ENCODE results near the gene KHSRP. TPM values are rescaled to one million over a fixed set of nuclear protein-coding genes. Genes with fewer than 3 reads are reported as not detected.
A peak's percentile ranks its signal among the peaks of the same experiment; 100 is the strongest.

KHSRP gene
- total RNA-seq, 1 experiment from 2014 or later, result 671 TPM

- ChIA-PET POLR2A (ENCODE audit: low non-redundant PET) (no interaction called here), CTCF (no interaction called here)
- peak overlapping the region; percentile 80 for H3K4me3 ChIP-seq (ENCODE audit: low read depth, low read length, poor library complexity, severe bottlenecking)
Observed at GRCh38 chr19:6457958-6458694, 33.5 kb upstream of the KHSRP start.

DNA sequence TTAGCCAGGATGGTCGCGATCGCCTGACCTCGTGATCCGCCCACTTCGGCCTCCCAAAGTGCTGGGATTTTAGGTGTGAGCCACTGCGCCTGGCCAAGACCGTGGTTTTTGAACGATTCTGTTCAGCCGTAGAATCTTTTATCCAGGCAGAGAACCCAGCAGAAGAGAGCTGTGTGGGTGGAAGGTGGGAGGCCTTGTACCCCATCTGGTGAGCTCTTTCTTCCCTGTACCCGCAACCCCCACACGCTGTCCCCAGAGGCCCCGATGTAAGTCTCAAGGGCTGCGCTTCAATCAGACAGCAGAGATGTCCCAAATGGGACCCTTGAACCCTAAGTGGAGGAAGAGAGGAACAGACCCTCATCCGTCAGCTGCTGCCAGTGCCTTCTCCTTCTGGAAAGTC, 31.3 kb upstream of the KHSRP start:
- H3K9me3 ChIP-seq (ENCODE audit: low read depth, low read length, poor library complexity, severe bottlenecking), result peaks cover 6% of the 10 kb centered on the region
- BruUV-seq (replicated peaks), result no TSS peak
- H3K36me3 ChIP-seq (ENCODE audit: insufficient read depth, low read length, poor library complexity, severe bottlenecking), result peaks cover 17% of the 10 kb centered on the region
- no peak for TF ChIP-seq EZH2 (IDR thresholded peaks at IDR 0.05; ENCODE audit: borderline replicate concordance, low read depth, low read length, poor library complexity, severe bottlenecking)
- TF ChIP-seq CTCF (conservative IDR thresholded peaks at IDR 0.05; ENCODE audit: low read depth, low read length), result no peak
- intact Hi-C loops (cut with micrococcal nuclease; ENCODE audit: unreplicated experiment), result no loop called here
- no peaks in the 10 kb centered on the region for H3K27me3 ChIP-seq (replicated peaks; ENCODE audit: insufficient read depth, low read depth, low read length, poor library complexity)
- H3K4me1 ChIP-seq (ENCODE audit: insufficient read depth, low read length, poor library complexity, severe bottlenecking), result peaks cover 13% of the 10 kb centered on the region
- ChIA-PET CTCF (interaction anchor here (0.6 kb wide), 1 partner anchor 18 kb away, joined by 4 read pairs; no protein-coding TSS in a partner anchor), POLR2A (ENCODE audit: low non-redundant PET) (no interaction called here)
- no peak overlapping the region for H3K4me3 ChIP-seq (ENCODE audit: low read depth, low read length, poor library complexity, severe bottlenecking)
- no peak for DNase-seq (ENCODE audit: low spot score)
- H3K27ac ChIP-seq (ENCODE audit: low read depth, low read length, poor library complexity, severe bottlenecking), result no peak overlapping the region

More at GRCh38 chr19:6457958-6458694, 33.5 kb upstream of the KHSRP start:
- Histone ChIP-seq H3K27me3 (replicated peaks; ENCODE audit: insufficient read depth, low read depth, low read length, poor library complexity) (no peaks in the 10 kb centered on the region), H3K36me3 (ENCODE audit: insufficient read depth, low read length, poor library complexity, severe bottlenecking) (peaks cover 17% of the 10 kb centered on the region), H3K27ac (ENCODE audit: low read depth, low read length, poor library complexity, severe bottlenecking) (no peak overlapping the region), H3K9me3 (ENCODE audit: low read depth, low read length, poor library complexity, severe bottlenecking) (peaks cover 6% of the 10 kb centered on the region), H3K4me1 (ENCODE audit: insufficient read depth, low read length, poor library complexity, severe bottlenecking) (peaks cover 13% of the 10 kb centered on the region)
- intact Hi-C loops (cut with micrococcal nuclease; ENCODE audit: unreplicated experiment), result no loop called here
- no peak for DNase-seq (ENCODE audit: low spot score)
- TF ChIP-seq EZH2 (IDR thresholded peaks at IDR 0.05; ENCODE audit: borderline replicate concordance, low read depth, low read length, poor library complexity, severe bottlenecking) (no peak), CTCF (conservative IDR thresholded peaks at IDR 0.05; ENCODE audit: low read depth, low read length) (no peak)
- no TSS peak for BruUV-seq (replicated peaks)

GRCh38 chr19:6453951-6454565, 29.4 kb upstream of the KHSRP start:
- H3K27ac ChIP-seq (ENCODE audit: low read depth, low read length, poor library complexity, severe bottlenecking), result no peak overlapping the region
- H3K4me1 ChIP-seq (ENCODE audit: insufficient read depth, low read length, poor library complexity, severe bottlenecking), result peaks cover 9% of the 10 kb centered on the region
- ChIA-PET CTCF (interaction anchor here (0.6 kb wide), 1 partner anchor 385 kb away, joined by 6 read pairs; no protein-coding TSS in a partner anchor), POLR2A (ENCODE audit: low non-redundant PET) (no interaction called here)
- peaks cover 6% of the 10 kb centered on the region for H3K9me3 ChIP-seq (ENCODE audit: low read depth, low read length, poor library complexity, severe bottlenecking)
- BruUV-seq (replicated peaks), result no TSS peak
- TF ChIP-seq EZH2 (IDR thresholded peaks at IDR 0.05; ENCODE audit: borderline replicate concordance, low read depth, low read length, poor library complexity, severe bottlenecking) (no peak), CTCF (conservative IDR thresholded peaks at IDR 0.05; ENCODE audit: low read depth, low read length) (no peak)
- intact Hi-C loops (cut with micrococcal nuclease; ENCODE audit: unreplicated experiment), result no loop called here
- H3K27me3 ChIP-seq (replicated peaks; ENCODE audit: insufficient read depth, low read depth, low read length, poor library complexity), result no peaks in the 10 kb centered on the region
- no peak overlapping the region for H3K4me3 ChIP-seq (ENCODE audit: low read depth, low read length, poor library complexity, severe bottlenecking)
- no peak for DNase-seq (ENCODE audit: low spot score)
- peaks cover 17% of the 10 kb centered on the region for H3K36me3 ChIP-seq (ENCODE audit: insufficient read depth, low read length, poor library complexity, severe bottlenecking)

Measured in A673 (cell line).